A549 (cell line): ENCODE measurements around the gene TTYH3. TPM values are rescaled to one million over a fixed set of nuclear protein-coding genes. Genes with fewer than 3 reads are reported as not detected.

Experiments used
- ATAC-seq, 2 experiments: fragments of 200-7000 bp in 1 of 2; fragments of >200 bp in 1 of 2; cut with Nextera tagmentation in 1 of 2; cut with Tn5 transposase in 1 of 2; 3 replicates each; pipeline versions ENCODE4 v1.8.0 to v1.9.1; 2018 to 2020; ENCODE audit warnings: mild to moderate bottlenecking in 1 of 2, moderate library complexity in 1 of 2
- CTCF ChIA-PET: fragments of 300-600 bp; sonication (Branson Sonifier 250); formaldehyde crosslinking; extraction: SDS; loops from one replicate; lab custom pipeline; 2021; ENCODE audit warnings: antibody characterized with exemption, inconsistent platforms; lab: Yijun Ruan, JAX
- POLR2A ChIA-PET: fragments of 350-600 bp; formaldehyde crosslinking; extraction: SDS; loops from one replicate; lab custom pipeline; 2021; ENCODE audit warnings: antibody characterized with exemption, inconsistent platforms; lab: Yijun Ruan, JAX
- DNase-seq, 2 experiments: peaks; one replicate each; pipeline versions ENCODE4 v3.0.0 to v3.0.0-alpha.2; 2011 to 2016; ENCODE audit warnings: low read depth in 1 of 2, low spot score in 1 of 2
- FAIRE-seq: peaks from 2 replicates; lab custom pipeline; 2011; peaks lifted over from hg19 to GRCh38; lab: Jason Lieb, UNC
- H3K27ac ChIP-seq, 2 experiments: fragments of >200 bp; sonication (Bioruptor Twin); formaldehyde crosslinking; 3 replicates each; pipeline ENCODE4 v1.5.1; 2016 to 2017
- H3K4me1 ChIP-seq: fragments of >200 bp; sonication (Bioruptor Twin); formaldehyde crosslinking; 3 replicates; pipeline ENCODE4 v1.6.1; 2016
- H3K4me2 ChIP-seq: fragments of >200 bp; sonication (Bioruptor Twin); formaldehyde crosslinking; 3 replicates; pipeline ENCODE4 v1.6.1; 2016
- H3K4me3 ChIP-seq: fragments of >200 bp; sonication (Bioruptor Twin); formaldehyde crosslinking; 3 replicates; pipeline ENCODE4 v1.5.1; 2016
- H3K9me3 ChIP-seq: fragments of >200 bp; sonication (Bioruptor Twin); formaldehyde crosslinking; 3 replicates; pipeline ENCODE4 v1.6.1; 2016
- ATOH8 ChIP-seq: fragments of 250-450 bp; sonication (Bioruptor Pico); IDR thresholded peaks from 2 replicates; pipeline ENCODE4 v1.5.0; 2020; ENCODE audit warnings: low read depth, mild to moderate bottlenecking, moderate library complexity
- CBX2 ChIP-seq: fragments of 200-600 bp; sonication (generic); IDR thresholded peaks from 2 replicates; pipeline ENCODE4 v1.6.1; 2016; ENCODE audit warnings: low read depth, mild to moderate bottlenecking, borderline replicate concordance
- CBX8 ChIP-seq: fragments of 200-600 bp; sonication (generic); IDR thresholded peaks from 2 replicates; pipeline ENCODE4 v1.6.1; 2016
- CHD4 ChIP-seq: fragments of 200-600 bp; sonication (generic); IDR thresholded peaks from 2 replicates; pipeline ENCODE4 v1.6.1; 2016; ENCODE audit warnings: antibody characterized with exemption, mild to moderate bottlenecking, borderline replicate concordance
- EHF ChIP-seq: fragments of 250-450 bp; sonication (Bioruptor Pico); IDR thresholded peaks from 2 replicates; pipeline ENCODE4 v1.5.0; 2020; ENCODE audit warnings: mild to moderate bottlenecking
- ELK1 ChIP-seq: fragments of 150-350 bp; IDR thresholded peaks from 2 replicates; pipeline ENCODE4 v1.6.1; 2014; ENCODE audit warnings: low read depth, mild to moderate bottlenecking, low read length
- HDAC2 ChIP-seq: fragments of 200-600 bp; sonication (generic); IDR thresholded peaks from 2 replicates; pipeline ENCODE4 v1.6.1; 2016
- HOXB5 ChIP-seq: fragments of 250-450 bp; sonication (Bioruptor Pico); IDR thresholded peaks from 2 replicates; pipeline ENCODE4 v1.5.0; 2020; ENCODE audit warnings: mild to moderate bottlenecking, moderate library complexity
- KDM1A ChIP-seq: fragments of 200-600 bp; sonication (generic); IDR thresholded peaks from 2 replicates; pipeline ENCODE4 v1.6.1; 2016; ENCODE audit warnings: low read depth, mild to moderate bottlenecking
- MYC ChIP-seq: IDR thresholded peaks from 2 replicates; pipeline ENCODE4 v1.6.1; 2012; ENCODE audit warnings: mild to moderate bottlenecking, inconsistent platforms, low read length, improper control_type of control experiment, borderline replicate concordance
- REST ChIP-seq: fragments of 200-600 bp; sonication (generic); IDR thresholded peaks from 2 replicates; pipeline ENCODE4 v1.6.1; 2016; ENCODE audit warnings: antibody characterized with exemption, mild to moderate bottlenecking, moderate library complexity
- TFCP2L1 ChIP-seq: fragments of 250-450 bp; sonication (Bioruptor Pico); IDR thresholded peaks from 2 replicates; pipeline ENCODE4 v1.5.0; 2021; ENCODE audit warnings: mild to moderate bottlenecking
- ZC3H11A ChIP-seq: fragments of 450-650 bp; IDR thresholded peaks from 2 replicates; pipeline ENCODE4 v1.6.1; 2014; ENCODE audit warnings: antibody characterized with exemption, mild to moderate bottlenecking
- WGBS: methylation state at CpG from one replicate; pipeline ENCODE4 v1.1.6; 2017; ENCODE audit errors: missing lambda C conversion rate; 5-methylcytosine and 5-hydroxymethylcytosine counted together
- polyA plus RNA-seq, 4 experiments: library from polyadenylated mRNA; depleted of rRNA in 3 of 4; stranded (reverse); fragments of >200 nt; fragmentation: RNase III in 1 of 4; extraction: RNeasy Plus Mini Kit Qiagen cat#74134 plus additional on column Dnase treatment in 1 of 4; gene quantifications; 2 replicates in 3 of 4; 3 replicates in 1 of 4; pipeline ENCODE4 v1.2.3, GENCODE V29; 2011 to 2017
- TF ChIP-seq, protein P1 (sequence below): IDR thresholded peaks from 2 replicates; pipeline ENCODE4 v1.6.1; 2012
- TF ChIP-seq, protein P2 (sequence below): fragments of >200 bp; sonication (Bioruptor Twin); formaldehyde crosslinking; IDR thresholded peaks from 3 replicates; pipeline ENCODE4 v1.5.1; 2016

The TTYH3 gene
- polyA plus RNA-seq, 2 of the 4 experiments (the other 2 are of a cell fraction): 11.3 to 43.6 TPM

GRCh38 chr7:2610898-2611297 is 20.9 kb upstream of the TTYH3 start:
- no peak overlapping the region for H3K4me2 ChIP-seq
- H3K4me3 ChIP-seq: no peak overlapping the region
- 92% methylated on average over 11 of the region's 14 CpGs for WGBS
- ChIA-PET CTCF (interaction anchor here (0.7 to 3.3 kb wide), 5 partner anchors 14 to 112 kb away, joined by 3 to 12 read pairs (median 4); no protein-coding TSS in a partner anchor), POLR2A (no interaction called here)
- DNase-seq (no peak), FAIRE-seq (no peak), ATAC-seq (no peak)
- no peak overlapping the region for H3K27ac ChIP-seq
- no peaks in the 10 kb centered on the region for H3K4me1 ChIP-seq
- TF ChIP-seq ATOH8 (CRISPR knock-in tag): no peak
- H3K9me3 ChIP-seq: no peaks in the 10 kb centered on the region

DNA sequence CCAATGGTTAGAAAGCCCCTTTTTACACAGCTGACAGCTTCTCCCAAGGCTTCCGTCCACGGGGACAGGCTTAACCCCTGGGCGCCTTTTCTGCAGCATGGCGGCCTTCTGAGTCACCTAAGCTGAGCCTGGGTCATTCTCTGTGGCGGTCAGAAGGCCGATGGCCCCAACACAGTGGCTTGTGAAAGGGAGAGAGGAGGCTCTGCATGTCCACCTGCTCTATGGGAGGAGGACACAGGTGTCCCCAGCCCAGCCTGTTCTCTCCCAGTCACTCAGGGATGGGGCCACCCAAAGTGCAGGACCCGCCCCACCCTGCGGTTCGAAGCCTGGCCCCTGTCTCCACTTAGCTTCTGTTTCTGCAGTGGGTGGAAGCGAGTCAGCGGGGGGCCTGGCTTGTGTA is 20.4 kb upstream of the TTYH3 start:
- H3K4me3 ChIP-seq: no peak overlapping the region
- no peaks in the 10 kb centered on the region for H3K9me3 ChIP-seq
- no peak for TF ChIP-seq CHD4
- no peak for TF ChIP-seq EHF (CRISPR knock-in tag)
- no peak for TF ChIP-seq MYC
- TF ChIP-seq HDAC2: no peak
- TF ChIP-seq ELK1: no peak
- TF ChIP-seq, protein P1, sequence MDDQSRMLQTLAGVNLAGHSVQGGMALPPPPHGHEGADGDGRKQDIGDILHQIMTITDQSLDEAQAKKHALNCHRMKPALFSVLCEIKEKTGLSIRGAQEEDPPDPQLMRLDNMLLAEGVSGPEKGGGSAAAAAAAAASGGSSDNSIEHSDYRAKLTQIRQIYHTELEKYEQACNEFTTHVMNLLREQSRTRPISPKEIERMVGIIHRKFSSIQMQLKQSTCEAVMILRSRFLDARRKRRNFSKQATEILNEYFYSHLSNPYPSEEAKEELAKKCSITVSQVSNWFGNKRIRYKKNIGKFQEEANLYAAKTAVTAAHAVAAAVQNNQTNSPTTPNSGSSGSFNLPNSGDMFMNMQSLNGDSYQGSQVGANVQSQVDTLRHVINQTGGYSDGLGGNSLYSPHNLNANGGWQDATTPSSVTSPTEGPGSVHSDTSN: no peak
- TF ChIP-seq, protein P2, sequence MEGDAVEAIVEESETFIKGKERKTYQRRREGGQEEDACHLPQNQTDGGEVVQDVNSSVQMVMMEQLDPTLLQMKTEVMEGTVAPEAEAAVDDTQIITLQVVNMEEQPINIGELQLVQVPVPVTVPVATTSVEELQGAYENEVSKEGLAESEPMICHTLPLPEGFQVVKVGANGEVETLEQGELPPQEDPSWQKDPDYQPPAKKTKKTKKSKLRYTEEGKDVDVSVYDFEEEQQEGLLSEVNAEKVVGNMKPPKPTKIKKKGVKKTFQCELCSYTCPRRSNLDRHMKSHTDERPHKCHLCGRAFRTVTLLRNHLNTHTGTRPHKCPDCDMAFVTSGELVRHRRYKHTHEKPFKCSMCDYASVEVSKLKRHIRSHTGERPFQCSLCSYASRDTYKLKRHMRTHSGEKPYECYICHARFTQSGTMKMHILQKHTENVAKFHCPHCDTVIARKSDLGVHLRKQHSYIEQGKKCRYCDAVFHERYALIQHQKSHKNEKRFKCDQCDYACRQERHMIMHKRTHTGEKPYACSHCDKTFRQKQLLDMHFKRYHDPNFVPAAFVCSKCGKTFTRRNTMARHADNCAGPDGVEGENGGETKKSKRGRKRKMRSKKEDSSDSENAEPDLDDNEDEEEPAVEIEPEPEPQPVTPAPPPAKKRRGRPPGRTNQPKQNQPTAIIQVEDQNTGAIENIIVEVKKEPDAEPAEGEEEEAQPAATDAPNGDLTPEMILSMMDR: no peak
- no peak for TF ChIP-seq ZC3H11A
- TF ChIP-seq HOXB5 (CRISPR knock-in tag): no peak
- TF ChIP-seq REST: no peak
- no peak for TF ChIP-seq TFCP2L1 (CRISPR knock-in tag)
- no peak for TF ChIP-seq CBX2
- TF ChIP-seq CBX8: no peak
- no peak for TF ChIP-seq KDM1A
- ATAC-seq (no peak), DNase-seq (no peak), FAIRE-seq (no peak)
- H3K4me1 ChIP-seq: no peaks in the 10 kb centered on the region
- no peak overlapping the region for H3K4me2 ChIP-seq
- WGBS: 92% methylated on average over 11 of the region's 11 CpGs
- H3K27ac ChIP-seq: no peak overlapping the region
- CTCF ChIA-PET: interaction anchor here (1.2 to 3.3 kb wide), 4 partner anchors 15 to 69 kb away, joined by 4 to 12 read pairs (median 4); no protein-coding TSS in a partner anchor
- POLR2A ChIA-PET: no interaction called here
